Gastrocnemius medialis (tissue), 4 donors: ENCODE results near the gene CYP4F22. TPM values are rescaled to one million over a fixed set of nuclear protein-coding genes. Genes with fewer than 3 reads are reported as not detected.

Experiments used
- ATAC-seq, 2 donors: fragments of 150-250 bp; one replicate each; pipeline ENCODE4 v1.9.1; 2016
- DNase-seq, 2 donors: peaks; one replicate each; pipeline ENCODE4 v3.0.0-alpha.2; 2019
- H3K27ac ChIP-seq, 4 donors: fragments of 200-600 bp; sonication (generic); 1 replicate in 1 of 4; 2 replicates in 3 of 4; pipeline ENCODE4 v1.5.1; 2016 to 2018; ENCODE audit warnings: mild to moderate bottlenecking in 2 of 4, moderate library complexity in 1 of 4
- H3K27me3 ChIP-seq, 3 donors: fragments of 200-600 bp; sonication (generic) in 2 of 3; 1 replicate in 1 of 3; 2 replicates in 2 of 3; pipeline versions ENCODE4 v1.5.1 to v1.6.0; 2016 to 2019; ENCODE audit warnings: mild to moderate bottlenecking in 1 of 3, moderate library complexity in 1 of 3
- H3K36me3 ChIP-seq, 2 donors: fragments of 200-600 bp; sonication (generic) in 1 of 2; one replicate each; pipeline ENCODE4 v1.5.1; 2017 to 2018
- H3K4me1 ChIP-seq, 2 donors: fragments of 200-600 bp; sonication (generic) in 1 of 2; one replicate each; pipeline ENCODE4 v1.5.1; 2016 to 2017; ENCODE audit warnings: mild to moderate bottlenecking in 2 of 2
- H3K4me3 ChIP-seq, 4 donors: fragments of 200-600 bp; sonication (generic) in 3 of 4; 1 replicate in 1 of 4; 2 replicates in 3 of 4; pipeline ENCODE4 v1.5.1; 2016 to 2019; ENCODE audit warnings: mild to moderate bottlenecking in 2 of 4
- H3K9me3 ChIP-seq, 3 donors: fragments of 200-600 bp; sonication (generic) in 2 of 3; 1 replicate in 1 of 3; 2 replicates in 2 of 3; pipeline ENCODE4 v1.5.1; 2016 to 2019
- POLR2A ChIP-seq, 2 donors: fragments of 450-650 bp; IDR thresholded peaks; one replicate each; pipeline ENCODE4 v1.6.1; 2017; ENCODE audit warnings: antibody characterized with exemption in 2 of 2, mild to moderate bottlenecking in 2 of 2, moderate library complexity in 2 of 2
- in situ Hi-C, 4 donors: fragments of 200-750 bp; cut with MboI; loops; one replicate each; pipeline versions ENCODE4 v1.15.0 to v1.8.0; 2017; ENCODE audit warnings: low sequenced_read_pairs in 4 of 4
- intact Hi-C: fragments of 100-400 bp; cut with DNase I; formaldehyde crosslinking; loops from one replicate; pipeline ENCODE4 v1.15.1; 2023; ENCODE audit warnings: low total_unique reads
- total RNA-seq, 4 donors: library from RNA; depleted of rRNA; stranded (reverse); fragments of >200 nt; gene quantifications; one replicate each; pipeline versions ENCODE4 v1.1.0 to v1.2.3, GENCODE V29; 2016
- TF ChIP-seq, protein P1 (sequence below), 5 experiments: fragments of 450-650 bp in 3 of 5; fragments of 200-600 bp in 2 of 5; sonication (generic) in 2 of 5; IDR thresholded peaks in 4 of 5; conservative IDR thresholded peaks in 1 of 5; 1 replicate in 4 of 5; 2 replicates in 1 of 5; pipeline ENCODE4 v1.5.1; 2016 to 2019; ENCODE audit warnings: antibody characterized with exemption in 5 of 5, mild to moderate bottlenecking in 3 of 5, moderate library complexity in 3 of 5

CYP4F22 gene
- total RNA-seq, 4 donors from 2014 or later: 0.24 to 0.29 (median 0.25) TPM; not detected in 1

DNA sequence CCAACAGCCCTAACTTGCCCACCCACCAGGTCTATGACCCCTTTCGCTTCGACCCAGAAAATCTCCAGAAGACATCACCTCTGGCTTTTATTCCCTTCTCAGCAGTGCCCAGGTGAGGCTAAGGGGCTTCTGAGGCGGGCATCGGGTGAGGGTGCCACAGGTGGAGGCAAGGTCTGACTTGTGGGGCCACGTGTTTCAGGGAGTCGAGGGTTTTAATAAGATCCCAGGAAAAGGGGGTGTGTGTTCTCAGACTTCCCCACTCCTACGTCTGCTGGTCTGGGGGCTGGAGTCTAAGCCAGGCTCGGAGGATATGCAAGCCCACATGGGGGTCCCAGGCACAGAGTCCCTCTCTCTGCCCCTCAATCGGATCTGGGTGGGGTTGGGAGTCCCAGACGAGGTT lies 75.8 kb downstream of the CYP4F22 start:
- peaks cover 21 to 25% (median 23%) of the 10 kb centered on the region in 3 donors for H3K27me3 ChIP-seq
- in situ Hi-C loops (loop anchor here in 3 of 4 donors (25.0 kb wide), 2 partner anchors 578 to 603 kb away; partner anchors contain the start of genes AP1M1 (in 2 of the 3), FAM32A (in 2 of the 3) and CIB3 (in 1 of the 3)), intact Hi-C loops (no loop called here)
- H3K4me1 ChIP-seq: no peaks in the 10 kb centered on the region
- H3K27ac ChIP-seq: no peak overlapping the region
- H3K36me3 ChIP-seq: no peaks in the 10 kb centered on the region
- ATAC-seq (no peak), DNase-seq (no peak)
- H3K4me3 ChIP-seq: no peak overlapping the region
- TF ChIP-seq, protein P1, sequence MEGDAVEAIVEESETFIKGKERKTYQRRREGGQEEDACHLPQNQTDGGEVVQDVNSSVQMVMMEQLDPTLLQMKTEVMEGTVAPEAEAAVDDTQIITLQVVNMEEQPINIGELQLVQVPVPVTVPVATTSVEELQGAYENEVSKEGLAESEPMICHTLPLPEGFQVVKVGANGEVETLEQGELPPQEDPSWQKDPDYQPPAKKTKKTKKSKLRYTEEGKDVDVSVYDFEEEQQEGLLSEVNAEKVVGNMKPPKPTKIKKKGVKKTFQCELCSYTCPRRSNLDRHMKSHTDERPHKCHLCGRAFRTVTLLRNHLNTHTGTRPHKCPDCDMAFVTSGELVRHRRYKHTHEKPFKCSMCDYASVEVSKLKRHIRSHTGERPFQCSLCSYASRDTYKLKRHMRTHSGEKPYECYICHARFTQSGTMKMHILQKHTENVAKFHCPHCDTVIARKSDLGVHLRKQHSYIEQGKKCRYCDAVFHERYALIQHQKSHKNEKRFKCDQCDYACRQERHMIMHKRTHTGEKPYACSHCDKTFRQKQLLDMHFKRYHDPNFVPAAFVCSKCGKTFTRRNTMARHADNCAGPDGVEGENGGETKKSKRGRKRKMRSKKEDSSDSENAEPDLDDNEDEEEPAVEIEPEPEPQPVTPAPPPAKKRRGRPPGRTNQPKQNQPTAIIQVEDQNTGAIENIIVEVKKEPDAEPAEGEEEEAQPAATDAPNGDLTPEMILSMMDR (IDR thresholded peaks at IDR 0.05 in 4 of 5, conservative IDR thresholded peaks at IDR 0.05 in 1 of 5): no peak
- TF ChIP-seq POLR2A (IDR thresholded peaks at IDR 0.05): no peak
- H3K9me3 ChIP-seq: no peaks in the 10 kb centered on the region

DNA sequence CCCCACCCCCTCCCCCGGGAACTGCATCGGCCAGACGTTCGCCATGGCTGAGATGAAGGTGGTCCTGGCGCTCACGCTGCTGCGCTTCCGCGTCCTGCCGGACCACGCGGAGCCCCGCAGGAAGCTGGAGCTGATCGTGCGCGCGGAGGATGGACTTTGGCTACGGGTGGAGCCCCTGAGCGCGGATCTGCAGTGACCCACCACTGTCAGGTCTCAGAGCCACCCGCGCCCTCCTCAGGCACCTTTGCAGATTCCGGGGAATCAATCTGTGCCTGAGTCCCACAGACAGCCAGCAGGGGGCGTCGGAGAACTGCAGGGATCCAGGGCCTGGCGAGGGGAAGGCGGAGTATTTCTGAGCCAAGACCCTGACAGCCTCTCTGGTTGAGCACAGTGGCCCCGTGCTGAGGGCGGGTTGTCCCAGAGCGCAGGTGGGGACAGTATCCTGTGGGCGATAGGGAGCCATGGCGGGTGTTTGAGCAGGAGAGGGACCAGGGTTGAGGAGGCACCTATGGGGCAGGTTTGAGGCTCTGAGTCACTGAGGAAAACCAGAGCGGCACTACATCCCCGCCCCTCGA lies 76.3 kb downstream of the CYP4F22 start:
- Histone ChIP-seq H3K27me3 (peaks cover 21 to 25% (median 23%) of the 10 kb centered on the region in 3 donors), H3K36me3 (no peaks in the 10 kb centered on the region), H3K4me1 (no peaks in the 10 kb centered on the region), H3K9me3 (no peaks in the 10 kb centered on the region), H3K27ac (no peak overlapping the region), H3K4me3 (no peak overlapping the region)
- in situ Hi-C loops: loop anchor here in 3 of 4 donors (25.0 kb wide), 2 partner anchors 578 to 603 kb away; partner anchors contain the start of genes AP1M1 (in 2 of the 3), FAM32A (in 2 of the 3) and CIB3 (in 1 of the 3)
- ATAC-seq (no peak), DNase-seq (peak; percentile 17 to 29)
- TF ChIP-seq, protein P1 (IDR thresholded peaks at IDR 0.05 in 4 of 5, conservative IDR thresholded peaks at IDR 0.05 in 1 of 5): peak; percentile 47 to 76 (median 65)
- TF ChIP-seq POLR2A (IDR thresholded peaks at IDR 0.05): no peak
- intact Hi-C loops: no loop called here

DNA sequence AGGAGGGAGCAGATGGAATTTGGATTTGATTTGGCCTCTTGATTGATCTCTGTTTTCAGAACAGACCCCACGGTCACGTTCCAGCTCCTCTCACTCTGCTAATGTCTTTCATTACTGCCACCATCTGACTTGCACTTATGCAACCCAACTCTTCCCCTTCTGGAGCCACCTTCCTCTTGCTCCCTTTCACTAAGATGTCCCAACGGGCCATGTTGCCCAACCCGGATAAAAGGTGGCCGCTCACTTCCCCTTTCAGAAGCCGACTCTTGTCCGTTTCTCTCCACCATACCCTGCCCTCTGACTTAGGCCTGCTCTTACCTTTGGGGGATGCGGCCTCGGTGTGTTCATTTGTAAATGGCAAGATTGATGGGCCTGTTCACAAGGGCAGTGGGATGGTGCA lies 79.3 kb downstream of the CYP4F22 start:
- no peak for TF ChIP-seq POLR2A (IDR thresholded peaks at IDR 0.05)
- TF ChIP-seq, protein P1 (IDR thresholded peaks at IDR 0.05 in 4 of 5, conservative IDR thresholded peaks at IDR 0.05 in 1 of 5): no peak
- Histone ChIP-seq H3K27me3 (peaks cover 16 to 21% (median 20%) of the 10 kb centered on the region in 3 donors), H3K27ac (no peak overlapping the region), H3K4me3 (no peak overlapping the region), H3K36me3 (no peaks in the 10 kb centered on the region), H3K4me1 (no peaks in the 10 kb centered on the region), H3K9me3 (no peaks in the 10 kb centered on the region)
- in situ Hi-C loops (loop anchor here in 3 of 4 donors (25.0 kb wide), 2 partner anchors 575 to 600 kb away; partner anchors contain the start of genes AP1M1 (in 2 of the 3), FAM32A (in 2 of the 3) and CIB3 (in 1 of the 3)), intact Hi-C loops (no loop called here)
- ATAC-seq (no peak), DNase-seq (peak in 1 of 2 donors; percentile 29)

DNA sequence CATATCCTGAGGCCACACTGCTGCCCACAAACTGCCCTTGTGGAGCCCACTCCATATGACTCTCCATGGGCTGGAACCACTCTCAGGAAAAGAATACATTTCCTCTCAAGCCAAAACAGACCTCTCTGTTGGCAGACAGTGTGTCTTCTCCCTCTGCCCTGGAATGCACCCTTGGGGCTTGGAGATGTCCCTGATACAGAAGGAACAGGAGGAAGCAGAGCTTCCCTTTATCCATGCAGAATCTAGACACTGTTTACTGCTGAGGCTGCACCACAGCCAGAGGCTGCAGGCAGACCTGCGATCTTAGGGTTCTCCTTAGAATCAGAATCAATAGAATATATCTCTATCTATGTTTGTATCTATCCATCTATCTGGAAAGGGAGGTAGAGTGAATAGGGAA lies 79.9 kb downstream of the CYP4F22 start:
- no peak overlapping the region for H3K4me3 ChIP-seq
- H3K36me3 ChIP-seq: no peaks in the 10 kb centered on the region
- no peaks in the 10 kb centered on the region for H3K9me3 ChIP-seq
- no peak overlapping the region for H3K27ac ChIP-seq
- no peaks in the 10 kb centered on the region for H3K4me1 ChIP-seq
- DNase-seq (no peak), ATAC-seq (no peak)
- in situ Hi-C loops (loop anchor here in 3 of 4 donors (25.0 kb wide), 2 partner anchors 574 to 599 kb away; partner anchors contain the start of genes AP1M1 (in 2 of the 3), FAM32A (in 2 of the 3) and CIB3 (in 1 of the 3)), intact Hi-C loops (no loop called here)
- TF ChIP-seq, protein P1 (IDR thresholded peaks at IDR 0.05 in 4 of 5, conservative IDR thresholded peaks at IDR 0.05 in 1 of 5): no peak
- TF ChIP-seq POLR2A (IDR thresholded peaks at IDR 0.05): no peak
- H3K27me3 ChIP-seq: peaks cover 14 to 21% (median 18%) of the 10 kb centered on the region in 3 donors
